K562 (cell line): ENCODE data around the gene LRRC58. TPM values are rescaled to one million over a fixed set of nuclear protein-coding genes. Genes with fewer than 3 reads are reported as not detected.

Experiments used
- ATAC-seq: fragments of 200-7000 bp; cut with Tn5 transposase; 3 replicates; pipeline ENCODE4 v1.9.1; 2020; ENCODE audit warnings: moderate library complexity
- BruUV-seq: library from RNA; stranded (reverse); fragments of 400-500 nt; replicated peaks from 2 replicates; lab custom pipeline; 2021; lab: Mats Ljungman, UMichigan
- CTCF ChIA-PET: fragments of 300-600 bp; formaldehyde crosslinking; extraction: SDS; loops from one replicate; lab custom pipeline; 2021; ENCODE audit warnings: low intra/inter-chr PET ratio; lab: Yijun Ruan, JAX
- POLR2A ChIA-PET: fragments of 300-600, 350-650 bp; sonication (Branson Sonifier 250); formaldehyde crosslinking; extraction: SDS; loops from one replicate; lab custom pipeline; 2021; ENCODE audit warnings: antibody characterized with exemption, inconsistent platforms; lab: Yijun Ruan, JAX
- DNase-seq, 4 experiments: peaks; one replicate each; pipeline versions ENCODE4 v3.0.0 to v3.0.0-alpha.2; 2011 to 2018; ENCODE audit warnings: low spot score in 3 of 4, mixed read lengths in 3 of 4; ENCODE audit errors: extremely low read depth in 1 of 4
- FAIRE-seq: peaks from 2 replicates; lab custom pipeline; 2011; peaks lifted over from hg19 to GRCh38; lab: Jason Lieb, UNC
- H2AFZ ChIP-seq: 2 replicates; pipeline ENCODE4 v1.6.0; 2011; ENCODE audit warnings: low read depth, low read length, control low read depth, inconsistent platforms
- H3K27ac ChIP-seq: fragments of 200-600 bp; 3 replicates; pipeline ENCODE4 v1.8.0; 2011; ENCODE audit warnings: low read depth, mild to moderate bottlenecking, control low read depth, inconsistent platforms, low read length, moderate library complexity, mixed read lengths; ENCODE audit errors: extremely low read depth
- H3K27me3 ChIP-seq, 2 experiments: fragments of 300-600 bp in 1 of 2; 2 replicates in 1 of 2; 3 replicates in 1 of 2; pipeline versions ENCODE4 v1.6.0 to v1.8.0; 2011; ENCODE audit warnings: inconsistent platforms in 2 of 2, low read length in 2 of 2, mild to moderate bottlenecking in 1 of 2, mixed read lengths in 1 of 2, moderate library complexity in 1 of 2; ENCODE audit not compliant: control insufficient read depth in 2 of 2, insufficient read depth in 2 of 2
- H3K36me3 ChIP-seq: fragments of 300-600 bp; 3 replicates; pipeline ENCODE4 v1.8.0; 2011; ENCODE audit warnings: mild to moderate bottlenecking, low read length, inconsistent platforms; ENCODE audit not compliant: control insufficient read depth, insufficient read depth
- H3K4me1 ChIP-seq, 2 experiments: fragments of 200-600 bp in 1 of 2; replicated peaks in 1 of 2; 2 replicates in 1 of 2; 3 replicates in 1 of 2; pipeline versions ENCODE4 v1.5.1 to v1.8.0; 2011; ENCODE audit warnings: inconsistent platforms in 2 of 2, low read length in 2 of 2, mild to moderate bottlenecking in 1 of 2, mixed read lengths in 1 of 2, moderate library complexity in 1 of 2; ENCODE audit not compliant: control insufficient read depth in 2 of 2, insufficient read depth in 2 of 2
- H3K4me2 ChIP-seq: 2 replicates; pipeline ENCODE4 v1.6.1; 2011; ENCODE audit warnings: low read length, control low read depth, inconsistent platforms, mixed read lengths; ENCODE audit not compliant: insufficient read depth
- H3K4me3 ChIP-seq: fragments of 200-600 bp; sonication (generic), shearing (Covaris generic); 2 replicates; pipeline ENCODE4 v1.5.1; 2016; ENCODE audit warnings: control low read depth, inconsistent platforms
- H3K79me2 ChIP-seq: fragments of 200-600 bp; 3 replicates; pipeline ENCODE4 v1.8.0; 2011; ENCODE audit warnings: low read length, inconsistent platforms; ENCODE audit not compliant: control insufficient read depth, insufficient read depth
- H3K9ac ChIP-seq, 2 experiments: 2 replicates each; pipeline versions ENCODE4 v1.6.0 to v1.6.1; 2011; ENCODE audit warnings: low read depth in 2 of 2, low read length in 2 of 2, control low read depth in 1 of 2, inconsistent platforms in 1 of 2, mild to moderate bottlenecking in 1 of 2, mixed read lengths in 1 of 2; ENCODE audit not compliant: insufficient read depth in 1 of 2
- H3K9me1 ChIP-seq: one replicate; pipeline ENCODE4 v1.6.0; 2011; ENCODE audit warnings: inconsistent platforms, mild to moderate bottlenecking, low read length, moderate library complexity; ENCODE audit not compliant: control insufficient read depth, insufficient read depth
- H3K9me3 ChIP-seq: replicated peaks from 2 replicates; pipeline ENCODE4 v1.5.1; 2011; ENCODE audit warnings: low read depth, low read length, inconsistent platforms; ENCODE audit not compliant: control insufficient read depth, insufficient read depth
- H4K20me1 ChIP-seq: replicated peaks from 2 replicates; pipeline ENCODE4 v1.6.1; 2011; ENCODE audit warnings: low read length, inconsistent platforms, mixed read lengths; ENCODE audit not compliant: control insufficient read depth, insufficient read depth
- GATAD2B ChIP-seq: fragments of 450-650 bp; IDR thresholded peaks from 2 replicates; pipeline ENCODE4 v1.6.1; 2017; ENCODE audit warnings: mild to moderate bottlenecking, borderline replicate concordance
- HOMEZ ChIP-seq: fragments of 250-450 bp; sonication (Bioruptor Pico); IDR thresholded peaks from 2 replicates; pipeline ENCODE4 v1.4.0; 2020; ENCODE audit warnings: mild to moderate bottlenecking, moderate library complexity
- LEF1 ChIP-seq: fragments of 450-650 bp; IDR thresholded peaks from 2 replicates; pipeline ENCODE4 v1.6.1; 2016; ENCODE audit warnings: mild to moderate bottlenecking
- RBFOX2 ChIP-seq: fragments of 200-400 bp; formaldehyde crosslinking; IDR thresholded peaks from 2 replicates; pipeline ENCODE4 v1.6.1; 2017; ENCODE audit warnings: low read depth, mild to moderate bottlenecking, low read length, moderate library complexity
- TCF7 ChIP-seq: sonication (generic); IDR thresholded peaks from 2 replicates; pipeline ENCODE4 v1.6.1; 2016; ENCODE audit warnings: antibody characterized with exemption, borderline replicate concordance
- XRCC4 ChIP-seq: IDR thresholded peaks from one replicate; pipeline ENCODE4 v1.6.1; 2011; ENCODE audit not compliant: insufficient read depth, insufficient read length; ENCODE audit errors: extremely low read depth
- ZMIZ1 ChIP-seq, 2 experiments: fragments of 150-350 bp in 1 of 2; IDR thresholded peaks; 2 replicates each; pipeline ENCODE4 v1.6.1; 2012 to 2016; ENCODE audit warnings: low read depth in 2 of 2, low read length in 2 of 2, mild to moderate bottlenecking in 1 of 2, moderate library complexity in 1 of 2
- ZNF24 ChIP-seq: fragments of 450-650 bp; IDR thresholded peaks from 2 replicates; pipeline ENCODE4 v1.6.1; 2016
- WGBS: fragments of 100-300 bp; shearing (Covaris generic); methylation state at CpG from one replicate; pipeline ENCODE4 v1.1.6; 2016; ENCODE audit warnings: low coverage, mixed read lengths; ENCODE audit not compliant: insufficient coverage; ENCODE audit errors: missing lambda C conversion rate; 5-methylcytosine and 5-hydroxymethylcytosine counted together
- in situ Hi-C: fragments of 300-500 bp; cut with MboI; formaldehyde crosslinking; loops from 4 replicates; pipeline ENCODE4 v1.15.0; 2018; ENCODE audit warnings: inconsistent platforms, mixed read lengths
- intact Hi-C: fragments of 100-400 bp; cut with micrococcal nuclease; formaldehyde crosslinking; loops from 2 replicates; pipeline ENCODE4 v1.14.2; 2022
- polyA plus RNA-seq, 8 experiments: library from polyadenylated mRNA; depleted of rRNA in 4 of 8; stranded (reverse) in 5 of 8; unstranded in 3 of 8; fragments of >200 nt; fragmentation: Nextera tagmentation in 2 of 8; fragmentation: Illumina TruSeq in 1 of 8; extraction: Ambion mirVana in 2 of 8; extraction: Trizol in 1 of 8; gene quantifications; 2 replicates each; pipeline versions ENCODE4 v1.2.1 to v1.2.3, GENCODE V29; 2011 to 2014; ENCODE audit warnings: inconsistent platforms in 1 of 8, missing spikeins in 1 of 8
- total RNA-seq, 7 experiments: library from RNA; depleted of rRNA in 6 of 7; stranded (reverse); fragments of >200 nt in 6 of 7; fragmentation: Illumina TruSeq in 2 of 7; extraction: Trizol in 2 of 7; gene quantifications; 2 replicates each; pipeline versions ENCODE4 v1.2.1 to v1.2.3, GENCODE V29; 2011 to 2021; ENCODE audit warnings: low replicate concordance in 1 of 7

LRRC58 gene
- total and polyA plus RNA-seq, 9 of the 15 experiments (the other 6 are each of a cell fraction or from before 2014, with no cell fraction given), result 5.6 to 26.6 (median 14.8) TPM

GRCh38 chr3:120344349-120344748 is 4.8 kb downstream of the LRRC58 start:
- no peak for FAIRE-seq
- WGBS, result 38% methylated on average over 1 of the region's 1 CpG
- Histone ChIP-seq H4K20me1 (no peaks in the 10 kb centered on the region), H3K9me3 (peaks cover 2% of the 10 kb centered on the region; the same call in 1 of the 2 replicates), H3K9me1 (no peaks in the 10 kb centered on the region), H3K9ac (no peak overlapping the region), H3K79me2 (peaks cover 91% of the 10 kb centered on the region), H2AFZ (no peak overlapping the region), H3K27me3 (no peaks in the 10 kb centered on the region), H3K4me1 (peaks cover 0 to 18% of the 10 kb centered on the region in 2 experiments; a peak in 4 of 5 replicates)
- no TSS peak for BruUV-seq
- in situ Hi-C loops, result no loop called here
- CTCF ChIA-PET, result no interaction called here
- ATAC-seq, result no peak
- DNase-seq, result peak in 1 of 4 experiments; percentile 5
- TF ChIP-seq TCF7 (peak; percentile 67; the same call in 1 of the 2 replicates), LEF1 (peak; percentile 69), XRCC4 (no peak), ZNF24 (no peak)
- TF ChIP-seq, all 486 proteins: peak for 2
- POLR2A ChIA-PET, result interaction anchor here (0.6 kb wide), 1 partner anchor 198 kb away, joined by 3 read pairs; no protein-coding TSS in a partner anchor
- Histone ChIP-seq H3K4me3 (no peak overlapping the region), H3K36me3 (peaks cover 45% of the 10 kb centered on the region), H3K27ac (no peak overlapping the region), H3K4me2 (no peak overlapping the region)
- intact Hi-C loops, result no loop called here

- CTCF ChIA-PET, result no interaction called here
- no peak for DNase-seq
- H3K36me3 ChIP-seq, result peaks cover 47% of the 10 kb centered on the region
- no peaks in the 10 kb centered on the region for H3K27me3 ChIP-seq
- no peak overlapping the region for H3K4me2 ChIP-seq
- H3K9me1 ChIP-seq, result no peaks in the 10 kb centered on the region
- FAIRE-seq, result no peak
- TF ChIP-seq HOMEZ (CRISPR knock-in tag) (no peak), GATAD2B (no peak), ZMIZ1 (IDR thresholded peaks at IDR 0.05; ENCODE audit: low read depth in 2 of 2, low read length in 2 of 2) (no peak), RBFOX2 (0 out of 2 replicates have a peak, but pooled peaks have one; percentile 24)
- no peak overlapping the region for H2AFZ ChIP-seq
- no peak overlapping the region for H3K27ac ChIP-seq
- H4K20me1 ChIP-seq, result no peaks in the 10 kb centered on the region
- peaks cover 0 to 5% of the 10 kb centered on the region in 2 experiments; a peak in 4 of 5 replicates for H3K4me1 ChIP-seq
- H3K9me3 ChIP-seq, result peaks cover 2% of the 10 kb centered on the region; the same call in 1 of the 2 replicates
- no CpG with 5 or more reads among the region's 8 CpGs for WGBS
- H3K79me2 ChIP-seq, result peaks cover 92% of the 10 kb centered on the region
- H3K9ac ChIP-seq, result no peak overlapping the region
- in situ Hi-C loops, result no loop called here
- H3K4me3 ChIP-seq, result no peak overlapping the region
- no peak for ATAC-seq
- no TSS peak for BruUV-seq
- POLR2A ChIA-PET, result interaction anchor here (0.6 kb wide), 1 partner anchor 21 kb away, joined by 3 read pairs; no protein-coding TSS in a partner anchor
- intact Hi-C loops, result no loop called here
Measured at GRCh38 chr3:120341658-120342346, 7.4 kb downstream of the LRRC58 start.
